HepG2 (cell line): ENCODE data around the gene MOV10L1. TPM values are rescaled to one million over a fixed set of nuclear protein-coding genes. Genes with fewer than 3 reads are reported as not detected.

Experiments
- ATAC-seq: fragments of 200-7000 bp; cut with Tn5 transposase; 3 replicates; pipeline ENCODE4 v1.9.1; 2020; ENCODE audit warnings: mild to moderate bottlenecking, moderate library complexity
- BruUV-seq: library from RNA; stranded (reverse); fragments of 400-500 nt; replicated peaks from 2 replicates; lab custom pipeline; 2021; lab: Mats Ljungman, UMichigan
- CTCF ChIA-PET: fragments of 300-600 bp; formaldehyde crosslinking; extraction: SDS; loops from one replicate; lab custom pipeline; 2021; ENCODE audit warnings: low total read pairs, inconsistent platforms, low intra/inter-chr PET ratio; lab: Yijun Ruan, JAX
- POLR2A ChIA-PET: fragments of 350-600 bp; sonication (Branson Sonifier 250); formaldehyde crosslinking; loops from one replicate; lab custom pipeline; 2020; ENCODE audit warnings: antibody characterized with exemption, inconsistent platforms; lab: Yijun Ruan, JAX
- DNase-seq: peaks from one replicate; pipeline ENCODE4 v3.0.0-alpha.2; 2015; ENCODE audit warnings: low spot score
- FAIRE-seq: peaks from 3 replicates; lab custom pipeline; 2011; peaks lifted over from hg19 to GRCh38; lab: Jason Lieb, UNC
- H2AFZ ChIP-seq: one replicate; pipeline ENCODE4 v1.6.1; 2011; ENCODE audit warnings: low read length, inconsistent platforms
- H3K27ac ChIP-seq: fragments of 300-600 bp; 3 replicates; pipeline ENCODE4 v1.8.0; 2011; ENCODE audit warnings: mixed run types, mild to moderate bottlenecking, mixed read lengths, low read length, inconsistent platforms; ENCODE audit not compliant: insufficient read depth; ENCODE audit errors: extremely low read length
- H3K27me3 ChIP-seq, 2 experiments: fragments of 200-600 bp in 1 of 2; 2 replicates in 1 of 2; 3 replicates in 1 of 2; pipeline versions ENCODE4 v1.6.0 to v1.8.0; 2011; ENCODE audit warnings: low read length in 2 of 2, mild to moderate bottlenecking in 2 of 2, moderate library complexity in 2 of 2, inconsistent platforms in 1 of 2; ENCODE audit not compliant: insufficient read depth in 2 of 2, control insufficient read depth in 1 of 2
- H3K36me3 ChIP-seq, 2 experiments: fragments of 200-600 bp in 1 of 2; replicated peaks in 1 of 2; 2 replicates in 1 of 2; 3 replicates in 1 of 2; pipeline versions ENCODE4 v1.5.1 to v1.8.0; 2011; ENCODE audit warnings: low read length in 2 of 2, inconsistent platforms in 1 of 2; ENCODE audit not compliant: insufficient read depth in 2 of 2, control insufficient read depth in 1 of 2
- H3K4me1 ChIP-seq: 2 replicates; pipeline ENCODE4 v1.5.1; 2012; ENCODE audit warnings: low read length, inconsistent platforms; ENCODE audit not compliant: insufficient read depth
- H3K4me2 ChIP-seq: 2 replicates; pipeline ENCODE4 v1.6.0; 2011; ENCODE audit warnings: low read depth, low read length, inconsistent platforms
- H3K4me3 ChIP-seq, 3 experiments: fragments of 200-600 bp in 1 of 3; sonication (generic), shearing (Covaris generic) in 1 of 3; replicated peaks in 1 of 3; 2 replicates each; pipeline ENCODE4 v1.5.1; 2011 to 2016; ENCODE audit warnings: low read length in 3 of 3, inconsistent platforms in 2 of 3, low read depth in 2 of 3, mild to moderate bottlenecking in 2 of 3, control low read depth in 1 of 3, mixed read lengths in 1 of 3; ENCODE audit not compliant: insufficient read depth in 1 of 3
- H3K79me2 ChIP-seq: one replicate; pipeline ENCODE4 v1.6.1; 2011; ENCODE audit warnings: low read length, inconsistent platforms; ENCODE audit not compliant: insufficient read depth
- H3K9ac ChIP-seq: 2 replicates; pipeline ENCODE4 v1.6.0; 2011; ENCODE audit warnings: mild to moderate bottlenecking, low read depth, low read length, inconsistent platforms; ENCODE audit not compliant: insufficient read depth
- H3K9me3 ChIP-seq: 2 replicates; pipeline ENCODE4 v1.5.1; 2012; ENCODE audit warnings: mild to moderate bottlenecking, low read length
- H4K20me1 ChIP-seq: 2 replicates; pipeline ENCODE4 v1.6.0; 2011; ENCODE audit warnings: inconsistent platforms, mild to moderate bottlenecking, low read length, moderate library complexity; ENCODE audit not compliant: insufficient read depth
- CENPX ChIP-seq: sonication (generic); formaldehyde crosslinking; IDR thresholded peaks from 2 replicates; pipeline ENCODE4 v1.9.0; 2021; ENCODE audit warnings: mild to moderate bottlenecking, missing genetic modification reagents, moderate library complexity
- HBP1 ChIP-seq: IDR thresholded peaks from 2 replicates; pipeline ENCODE4 v1.6.1; 2016; ENCODE audit warnings: low read depth, control low read depth
- ZBTB43 ChIP-seq: sonication (generic); formaldehyde crosslinking; conservative IDR thresholded peaks from 2 replicates; pipeline ENCODE4 v1.4.0; 2020; ENCODE audit warnings: missing genetic modification reagents
- ZFP90 ChIP-seq: sonication (generic); formaldehyde crosslinking; IDR thresholded peaks from 2 replicates; pipeline ENCODE4 v1.8.0; 2022; ENCODE audit warnings: missing genetic modification reagents, mild to moderate bottlenecking, inconsistent platforms, borderline replicate concordance
- ZNF660 ChIP-seq: sonication (generic); formaldehyde crosslinking; IDR thresholded peaks from 2 replicates; pipeline ENCODE4 v1.5.1; 2020; ENCODE audit warnings: mild to moderate bottlenecking, low read depth, missing genetic modification reagents, borderline replicate concordance
- WGBS: methylation state at CpG from one replicate; pipeline ENCODE4 v1.1.6; 2017; ENCODE audit warnings: low lambda C conversion rate; 5-methylcytosine and 5-hydroxymethylcytosine counted together
- in situ Hi-C: cut with HindIII; loops from 2 replicates; pipeline ENCODE4 v1.10.0; 2017; ENCODE audit warnings: low pct_unique_long_range_greater_than_20kb; ENCODE audit not compliant: extremely low pct_ligation_motif_present
- intact Hi-C: fragments of 100-400 bp; cut with micrococcal nuclease; formaldehyde crosslinking; loops from one replicate; pipeline ENCODE4 v1.10.0; 2022; ENCODE audit not compliant: unreplicated experiment
- polyA plus RNA-seq, 8 experiments: library from polyadenylated mRNA; depleted of rRNA in 3 of 8; stranded (reverse) in 7 of 8; unstranded in 1 of 8; fragments of >200 nt; fragmentation: Illumina TruSeq in 4 of 8; extraction: Trizol in 4 of 8; gene quantifications; 2 replicates each; pipeline versions ENCODE4 v1.2.1 to v1.2.3, GENCODE V29; 2011 to 2016; ENCODE audit warnings: low read depth in 4 of 8, missing spikeins in 1 of 8, mixed read lengths in 1 of 8; ENCODE audit not compliant: insufficient read depth in 1 of 8
- total RNA-seq, 5 experiments: library from RNA; depleted of rRNA; stranded (reverse); fragments of >200 nt; fragmentation: Illumina TruSeq; extraction: Trizol; gene quantifications; 2 replicates each; pipeline ENCODE4 v1.2.3, GENCODE V29; 2016; ENCODE audit warnings: low read depth in 1 of 5
- TF ChIP-seq, protein P1 (sequence below): sonication (generic); formaldehyde crosslinking; IDR thresholded peaks from 2 replicates; pipeline ENCODE4 v1.4.0; 2020; ENCODE audit warnings: mild to moderate bottlenecking, missing genetic modification reagents
- TF ChIP-seq, protein P2 (sequence below): sonication (generic); formaldehyde crosslinking; IDR thresholded peaks from 2 replicates; pipeline ENCODE4 v1.4.0; 2020; ENCODE audit warnings: missing genetic modification reagents, borderline replicate concordance
- TF ChIP-seq, protein P3 (sequence below): sonication (generic); formaldehyde crosslinking; IDR thresholded peaks from 2 replicates; pipeline ENCODE4 v1.4.0; 2020; ENCODE audit warnings: missing genetic modification reagents

The MOV10L1 gene
- total and polyA plus RNA-seq, 2 of the 13 experiments (the other 11 are each of a cell fraction or from before 2014, with no cell fraction given): 0.11 to 0.12 TPM

DNA sequence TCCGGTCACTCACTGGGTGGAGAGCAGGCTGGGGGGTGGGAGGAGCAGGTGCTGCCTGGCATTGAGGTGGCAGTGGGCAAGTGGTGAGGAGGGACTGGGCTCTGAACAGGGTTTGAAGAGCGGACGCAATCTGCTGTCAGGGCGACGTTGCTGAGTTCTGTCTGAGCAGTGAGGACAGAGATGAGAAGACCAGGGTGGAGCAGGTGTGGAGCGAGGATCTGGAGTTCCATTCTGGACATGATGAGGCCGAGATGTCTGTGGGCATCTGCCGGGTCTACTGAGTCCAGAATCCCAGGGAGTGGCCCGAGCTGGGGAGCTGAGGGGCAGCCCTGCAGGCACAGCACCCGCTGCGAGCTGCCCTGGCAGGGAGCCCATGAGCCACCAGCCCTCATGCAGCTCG, 2.2 kb upstream of the MOV10L1 start:
- no peak overlapping the region for H3K4me2 ChIP-seq
- no peak overlapping the region for H3K4me3 ChIP-seq
- no peaks in the 10 kb centered on the region for H4K20me1 ChIP-seq
- 60% methylated on average over 6 of the region's 12 CpGs for WGBS
- H3K79me2 ChIP-seq: no peaks in the 10 kb centered on the region
- ATAC-seq: no peak
- H3K36me3 ChIP-seq: no peaks in the 10 kb centered on the region
- intact Hi-C loops: no loop called here
- in situ Hi-C loops: no loop called here
- peaks cover 3 to 33% of the 10 kb centered on the region in 2 experiments; a peak in 4 of 5 replicates for H3K27me3 ChIP-seq
- peaks cover 11% of the 10 kb centered on the region for H3K4me1 ChIP-seq
- DNase-seq: no peak
- no TSS peak for BruUV-seq
- H3K9me3 ChIP-seq: no peaks in the 10 kb centered on the region
- ChIA-PET CTCF (no interaction called here), POLR2A (no interaction called here)
- no peak for FAIRE-seq
- H3K27ac ChIP-seq: no peak overlapping the region
- no peak overlapping the region for H2AFZ ChIP-seq
- no peak overlapping the region for H3K9ac ChIP-seq
- TF ChIP-seq, protein P1, sequence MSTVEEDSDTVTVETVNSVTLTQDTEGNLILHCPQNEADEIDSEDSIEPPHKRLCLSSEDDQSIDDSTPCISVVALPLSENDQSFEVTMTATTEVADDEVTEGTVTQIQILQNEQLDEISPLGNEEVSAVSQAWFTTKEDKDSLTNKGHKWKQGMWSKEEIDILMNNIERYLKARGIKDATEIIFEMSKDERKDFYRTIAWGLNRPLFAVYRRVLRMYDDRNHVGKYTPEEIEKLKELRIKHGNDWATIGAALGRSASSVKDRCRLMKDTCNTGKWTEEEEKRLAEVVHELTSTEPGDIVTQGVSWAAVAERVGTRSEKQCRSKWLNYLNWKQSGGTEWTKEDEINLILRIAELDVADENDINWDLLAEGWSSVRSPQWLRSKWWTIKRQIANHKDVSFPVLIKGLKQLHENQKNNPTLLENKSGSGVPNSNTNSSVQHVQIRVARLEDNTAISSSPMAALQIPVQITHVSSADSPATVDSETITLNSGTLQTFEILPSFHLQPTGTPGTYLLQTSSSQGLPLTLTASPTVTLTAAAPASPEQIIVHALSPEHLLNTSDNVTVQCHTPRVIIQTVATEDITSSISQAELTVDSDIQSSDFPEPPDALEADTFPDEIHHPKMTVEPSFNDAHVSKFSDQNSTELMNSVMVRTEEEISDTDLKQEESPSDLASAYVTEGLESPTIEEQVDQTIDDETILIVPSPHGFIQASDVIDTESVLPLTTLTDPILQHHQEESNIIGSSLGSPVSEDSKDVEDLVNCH (CRISPR knock-in tag): no peak
- no peak for TF ChIP-seq HBP1
- no peak for TF ChIP-seq CENPX (CRISPR knock-in tag)
- no peak for TF ChIP-seq ZNF660 (CRISPR knock-in tag)
- TF ChIP-seq, protein P2, sequence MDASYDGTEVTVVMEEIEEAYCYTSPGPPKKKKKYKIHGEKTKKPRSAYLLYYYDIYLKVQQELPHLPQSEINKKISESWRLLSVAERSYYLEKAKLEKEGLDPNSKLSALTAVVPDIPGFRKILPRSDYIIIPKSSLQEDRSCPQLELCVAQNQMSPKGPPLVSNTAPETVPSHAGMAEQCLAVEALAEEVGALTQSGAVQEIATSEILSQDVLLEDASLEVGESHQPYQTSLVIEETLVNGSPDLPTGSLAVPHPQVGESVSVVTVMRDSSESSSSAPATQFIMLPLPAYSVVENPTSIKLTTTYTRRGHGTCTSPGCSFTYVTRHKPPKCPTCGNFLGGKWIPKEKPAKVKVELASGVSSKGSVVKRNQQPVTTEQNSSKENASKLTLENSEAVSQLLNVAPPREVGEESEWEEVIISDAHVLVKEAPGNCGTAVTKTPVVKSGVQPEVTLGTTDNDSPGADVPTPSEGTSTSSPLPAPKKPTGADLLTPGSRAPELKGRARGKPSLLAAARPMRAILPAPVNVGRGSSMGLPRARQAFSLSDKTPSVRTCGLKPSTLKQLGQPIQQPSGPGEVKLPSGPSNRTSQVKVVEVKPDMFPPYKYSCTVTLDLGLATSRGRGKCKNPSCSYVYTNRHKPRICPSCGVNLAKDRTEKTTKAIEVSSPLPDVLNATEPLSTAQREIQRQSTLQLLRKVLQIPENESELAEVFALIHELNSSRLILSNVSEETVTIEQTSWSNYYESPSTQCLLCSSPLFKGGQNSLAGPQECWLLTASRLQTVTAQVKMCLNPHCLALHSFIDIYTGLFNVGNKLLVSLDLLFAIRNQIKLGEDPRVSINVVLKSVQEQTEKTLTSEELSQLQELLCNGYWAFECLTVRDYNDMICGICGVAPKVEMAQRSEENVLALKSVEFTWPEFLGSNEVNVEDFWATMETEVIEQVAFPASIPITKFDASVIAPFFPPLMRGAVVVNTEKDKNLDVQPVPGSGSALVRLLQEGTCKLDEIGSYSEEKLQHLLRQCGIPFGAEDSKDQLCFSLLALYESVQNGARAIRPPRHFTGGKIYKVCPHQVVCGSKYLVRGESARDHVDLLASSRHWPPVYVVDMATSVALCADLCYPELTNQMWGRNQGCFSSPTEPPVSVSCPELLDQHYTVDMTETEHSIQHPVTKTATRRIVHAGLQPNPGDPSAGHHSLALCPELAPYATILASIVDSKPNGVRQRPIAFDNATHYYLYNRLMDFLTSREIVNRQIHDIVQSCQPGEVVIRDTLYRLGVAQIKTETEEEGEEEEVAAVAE (CRISPR knock-in tag): no peak
- TF ChIP-seq, protein P3, sequence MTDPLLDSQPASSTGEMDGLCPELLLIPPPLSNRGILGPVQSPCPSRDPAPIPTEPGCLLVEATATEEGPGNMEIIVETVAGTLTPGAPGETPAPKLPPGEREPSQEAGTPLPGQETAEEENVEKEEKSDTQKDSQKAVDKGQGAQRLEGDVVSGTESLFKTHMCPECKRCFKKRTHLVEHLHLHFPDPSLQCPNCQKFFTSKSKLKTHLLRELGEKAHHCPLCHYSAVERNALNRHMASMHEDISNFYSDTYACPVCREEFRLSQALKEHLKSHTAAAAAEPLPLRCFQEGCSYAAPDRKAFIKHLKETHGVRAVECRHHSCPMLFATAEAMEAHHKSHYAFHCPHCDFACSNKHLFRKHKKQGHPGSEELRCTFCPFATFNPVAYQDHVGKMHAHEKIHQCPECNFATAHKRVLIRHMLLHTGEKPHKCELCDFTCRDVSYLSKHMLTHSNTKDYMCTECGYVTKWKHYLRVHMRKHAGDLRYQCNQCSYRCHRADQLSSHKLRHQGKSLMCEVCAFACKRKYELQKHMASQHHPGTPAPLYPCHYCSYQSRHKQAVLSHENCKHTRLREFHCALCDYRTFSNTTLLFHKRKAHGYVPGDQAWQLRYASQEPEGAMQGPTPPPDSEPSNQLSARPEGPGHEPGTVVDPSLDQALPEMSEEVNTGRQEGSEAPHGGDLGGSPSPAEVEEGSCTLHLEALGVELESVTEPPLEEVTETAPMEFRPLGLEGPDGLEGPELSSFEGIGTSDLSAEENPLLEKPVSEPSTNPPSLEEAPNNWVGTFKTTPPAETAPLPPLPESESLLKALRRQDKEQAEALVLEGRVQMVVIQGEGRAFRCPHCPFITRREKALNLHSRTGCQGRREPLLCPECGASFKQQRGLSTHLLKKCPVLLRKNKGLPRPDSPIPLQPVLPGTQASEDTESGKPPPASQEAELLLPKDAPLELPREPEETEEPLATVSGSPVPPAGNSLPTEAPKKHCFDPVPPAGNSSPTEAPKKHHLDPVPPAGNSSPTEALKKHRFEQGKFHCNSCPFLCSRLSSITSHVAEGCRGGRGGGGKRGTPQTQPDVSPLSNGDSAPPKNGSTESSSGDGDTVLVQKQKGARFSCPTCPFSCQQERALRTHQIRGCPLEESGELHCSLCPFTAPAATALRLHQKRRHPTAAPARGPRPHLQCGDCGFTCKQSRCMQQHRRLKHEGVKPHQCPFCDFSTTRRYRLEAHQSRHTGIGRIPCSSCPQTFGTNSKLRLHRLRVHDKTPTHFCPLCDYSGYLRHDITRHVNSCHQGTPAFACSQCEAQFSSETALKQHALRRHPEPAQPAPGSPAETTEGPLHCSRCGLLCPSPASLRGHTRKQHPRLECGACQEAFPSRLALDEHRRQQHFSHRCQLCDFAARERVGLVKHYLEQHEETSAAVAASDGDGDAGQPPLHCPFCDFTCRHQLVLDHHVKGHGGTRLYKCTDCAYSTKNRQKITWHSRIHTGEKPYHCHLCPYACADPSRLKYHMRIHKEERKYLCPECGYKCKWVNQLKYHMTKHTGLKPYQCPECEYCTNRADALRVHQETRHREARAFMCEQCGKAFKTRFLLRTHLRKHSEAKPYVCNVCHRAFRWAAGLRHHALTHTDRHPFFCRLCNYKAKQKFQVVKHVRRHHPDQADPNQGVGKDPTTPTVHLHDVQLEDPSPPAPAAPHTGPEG (CRISPR knock-in tag): no peak
- TF ChIP-seq ZFP90 (CRISPR knock-in tag): no peak
- no peak for TF ChIP-seq ZBTB43 (CRISPR knock-in tag)
